Natural killer cell (primary cell): ENCODE measurements around the gene CD99L2. TPM values are rescaled to one million over a fixed set of nuclear protein-coding genes. Genes with fewer than 3 reads are reported as not detected.

Experiments
- ATAC-seq, 3 donors: fragments of 150-1000 bp in 2 of 3; fragments of 200-7000 bp in 1 of 3; cut with Tn5 transposase; 1 replicate in 1 of 3; 2 replicates in 2 of 3; pipeline ENCODE4 v1.10.0; 2021; ENCODE audit warnings: mild to moderate bottlenecking in 2 of 3, moderate library complexity in 2 of 3
- DNase-seq, 2 donors: peaks; one replicate each; pipeline versions ENCODE4 v3.0.0 to v3.0.0-alpha.2; 2013 to 2021; ENCODE audit warnings: mixed read lengths in 1 of 2
- H3K27ac ChIP-seq: one replicate; pipeline ENCODE4 v1.5.1; 2013; ENCODE audit warnings: mild to moderate bottlenecking, low read length
- H3K27me3 ChIP-seq: one replicate; pipeline ENCODE4 v1.6.1; 2013; ENCODE audit warnings: low read length; ENCODE audit not compliant: control insufficient read depth, insufficient read depth
- H3K36me3 ChIP-seq: one replicate; pipeline ENCODE4 v1.6.1; 2013; ENCODE audit warnings: low read length; ENCODE audit not compliant: control insufficient read depth, insufficient read depth
- H3K4me1 ChIP-seq: one replicate; pipeline ENCODE4 v1.6.1; 2013; ENCODE audit warnings: low read length; ENCODE audit not compliant: control insufficient read depth, insufficient read depth
- H3K4me3 ChIP-seq: one replicate; pipeline ENCODE4 v1.5.1; 2013; ENCODE audit warnings: low read length
- H3K9me3 ChIP-seq: one replicate; pipeline ENCODE4 v1.6.1; 2013; ENCODE audit warnings: low read length; ENCODE audit not compliant: control insufficient read depth, insufficient read depth
- H3K27ac Mint-ChIP-seq, 2 donors: one replicate each; pipeline ENCODE4 v1.8.0; 2022; ENCODE audit warnings: mild to moderate bottlenecking in 2 of 2, mixed read lengths in 2 of 2, moderate library complexity in 1 of 2
- H3K27me3 Mint-ChIP-seq, 2 donors: one replicate each; pipeline ENCODE4 v1.8.0; 2022; ENCODE audit warnings: low read depth in 2 of 2, mixed read lengths in 2 of 2
- H3K36me3 Mint-ChIP-seq: one replicate; pipeline ENCODE4 v1.8.0; 2022; ENCODE audit warnings: mixed read lengths
- H3K4me1 Mint-ChIP-seq, 2 donors: one replicate each; pipeline ENCODE4 v1.8.0; 2022; ENCODE audit warnings: mixed read lengths in 2 of 2
- H3K4me3 Mint-ChIP-seq: one replicate; pipeline ENCODE4 v1.8.0; 2022; ENCODE audit warnings: mild to moderate bottlenecking, moderate library complexity, mixed read lengths
- H3K9me3 Mint-ChIP-seq, 2 donors: one replicate each; pipeline ENCODE4 v1.8.0; 2022; ENCODE audit warnings: mixed read lengths in 2 of 2
- CTCF ChIP-seq: fragments of 200-600 bp; IDR thresholded peaks from one replicate; pipeline ENCODE4 v1.8.0; 2022; ENCODE audit warnings: antibody characterized with exemption
- WGBS: methylation state at CpG from one replicate; pipeline ENCODE4 v1.1.7; 2013; ENCODE audit warnings: missing lambda C conversion rate; ENCODE audit not compliant: insufficient coverage; 5-methylcytosine and 5-hydroxymethylcytosine counted together
- intact Hi-C: fragments of 100-400 bp; cut with micrococcal nuclease; formaldehyde crosslinking; loops from one replicate; pipeline ENCODE4 v1.14.2; 2022
- total RNA-seq, 4 donors: library from RNA; stranded (reverse); fragments of 120-200 nt in 1 of 4; gene quantifications; one replicate each; pipeline versions ENCODE4 v1.2.3 to v1.2.4, GENCODE V29; 2013 to 2022

The CD99L2 gene
- total RNA-seq, 3 donors from 2014 or later (not counting 1 experiment from before 2014, with no cell fraction given) = 13.1 to 18.0 (median 15.7) TPM

GRCh38 chrX:150757371-150757770, 141.1 kb downstream of the CD99L2 start:
- peaks cover 6 to 10% of the 10 kb centered on the region in 2 donors for H3K4me1 Mint-ChIP-seq
- intact Hi-C loops = no loop called here

GRCh38 chrX:150753968-150754367, 144.5 kb downstream of the CD99L2 start:
- H3K9me3 Mint-ChIP-seq = no peaks in the 10 kb centered on the region
- Histone ChIP-seq H3K36me3 (peaks cover 25% of the 10 kb centered on the region), H3K27ac (no peak overlapping the region), H3K4me1 (no peaks in the 10 kb centered on the region), H3K9me3 (no peaks in the 10 kb centered on the region), H3K4me3 (no peak overlapping the region), H3K27me3 (no peaks in the 10 kb centered on the region)
- H3K36me3 Mint-ChIP-seq = peaks cover 3% of the 10 kb centered on the region
- no peak overlapping the region for H3K4me3 Mint-ChIP-seq
- TF ChIP-seq CTCF = no peak
- H3K4me1 Mint-ChIP-seq = peaks cover 6 to 10% of the 10 kb centered on the region in 2 donors
- 100% methylated on average over 2 of the region's 4 CpGs for WGBS
- ATAC-seq (no peak), DNase-seq (no peak)
- H3K27me3 Mint-ChIP-seq = no peaks in the 10 kb centered on the region
- intact Hi-C loops = no loop called here
- H3K27ac Mint-ChIP-seq = no peak overlapping the region

More at GRCh38 chrX:150757371-150757770, 141.1 kb downstream of the CD99L2 start:
- Mint-ChIP-seq H3K27me3 (no peaks in the 10 kb centered on the region), H3K36me3 (peaks cover 6% of the 10 kb centered on the region), H3K9me3 (no peaks in the 10 kb centered on the region), H3K4me3 (no peak overlapping the region), H3K27ac (no peak overlapping the region)
- Histone ChIP-seq H3K27ac (no peak overlapping the region), H3K27me3 (no peaks in the 10 kb centered on the region), H3K4me1 (no peaks in the 10 kb centered on the region), H3K4me3 (no peak overlapping the region), H3K36me3 (peaks cover 29% of the 10 kb centered on the region), H3K9me3 (no peaks in the 10 kb centered on the region)
- DNase-seq (no peak), ATAC-seq (no peak)
- WGBS = 99% methylated on average over 5 of the region's 5 CpGs
- TF ChIP-seq CTCF = no peak

GRCh38 chrX:150753357-150753756, 145.1 kb downstream of the CD99L2 start:
- ATAC-seq = no peak
- Mint-ChIP-seq H3K9me3 (no peaks in the 10 kb centered on the region), H3K36me3 (no peaks in the 10 kb centered on the region), H3K27ac (no peak overlapping the region), H3K27me3 (no peaks in the 10 kb centered on the region), H3K4me1 (peaks cover 6 to 10% of the 10 kb centered on the region in 2 donors), H3K4me3 (no peak overlapping the region)
- DNase-seq = no peak
- no peak overlapping the region for H3K27ac ChIP-seq
- no peaks in the 10 kb centered on the region for H3K9me3 ChIP-seq
- intact Hi-C loops = no loop called here
- WGBS = 75% methylated on average over 2 of the region's 4 CpGs
- TF ChIP-seq CTCF = no peak
- H3K4me1 ChIP-seq = no peaks in the 10 kb centered on the region
- H3K27me3 ChIP-seq = no peaks in the 10 kb centered on the region
- H3K4me3 ChIP-seq = no peak overlapping the region
- peaks cover 25% of the 10 kb centered on the region for H3K36me3 ChIP-seq

- Histone ChIP-seq H3K27ac (no peak overlapping the region), H3K4me1 (no peaks in the 10 kb centered on the region), H3K4me3 (no peak overlapping the region), H3K27me3 (no peaks in the 10 kb centered on the region), H3K9me3 (no peaks in the 10 kb centered on the region), H3K36me3 (peaks cover 16% of the 10 kb centered on the region)
- intact Hi-C loops = no loop called here
- H3K27ac Mint-ChIP-seq = no peak overlapping the region
- no peak for ATAC-seq
- H3K4me1 Mint-ChIP-seq = peaks cover 6 to 10% of the 10 kb centered on the region in 2 donors
- H3K36me3 Mint-ChIP-seq = no peaks in the 10 kb centered on the region
- DNase-seq = no peak
- H3K9me3 Mint-ChIP-seq = no peaks in the 10 kb centered on the region
- no peak for TF ChIP-seq CTCF
- H3K4me3 Mint-ChIP-seq = no peak overlapping the region
- H3K27me3 Mint-ChIP-seq = no peaks in the 10 kb centered on the region
- 86% methylated on average over 2 of the region's 3 CpGs for WGBS
Measured at GRCh38 chrX:150752124-150752523, 146.3 kb downstream of the CD99L2 start.
